SH-SY5Y (cell line): ENCODE data around the gene AHSP.

Experiments
- GATA2 ChIP-seq: IDR thresholded peaks from 2 replicates; pipeline ENCODE4 v1.6.1; 2011; ENCODE audit warnings: mild to moderate bottlenecking, low read depth, low read length
- GATA3 ChIP-seq: IDR thresholded peaks from 2 replicates; pipeline ENCODE4 v1.6.1; 2011; ENCODE audit warnings: low read depth, mild to moderate bottlenecking, low read length, moderate library complexity

- TF ChIP-seq GATA2: no peak
- TF ChIP-seq GATA3: no peak
These were observed 29.2 kb upstream of the AHSP start for GRCh38 chr16:31498493-31498892.
